PC-3 (cell line): ENCODE results near the gene NFIX. TPM values are rescaled to one million over a fixed set of nuclear protein-coding genes. Genes with fewer than 3 reads are reported as not detected.
A peak's percentile ranks its signal among the peaks of the same experiment; 100 is the strongest.

Experiments
- ATAC-seq: fragments of 200-7000 bp; cut with Tn5 transposase; 2 replicates; pipeline ENCODE4 v1.9.1; 2020; ENCODE audit warnings: mild to moderate bottlenecking, moderate library complexity
- BruUV-seq: library from RNA; stranded (reverse); fragments of 400-500 nt; replicated peaks from 2 replicates; lab custom pipeline; 2021; lab: Mats Ljungman, UMichigan
- CTCF ChIA-PET: fragments of 300-600 bp; sonication (Branson Sonifier 250); formaldehyde crosslinking; loops from one replicate; lab custom pipeline; 2022; ENCODE audit warnings: antibody characterized with exemption; lab: Charles Lee
- POLR2A ChIA-PET: fragments of 300-600 bp; sonication (Branson Sonifier 250); formaldehyde crosslinking; loops from one replicate; lab custom pipeline; 2022; ENCODE audit warnings: antibody characterized with exemption; ENCODE audit not compliant: unreplicated experiment; lab: Charles Lee
- DNase-seq: peaks from one replicate; pipeline ENCODE4 v3.0.0-alpha.2; 2015
- H2AFZ ChIP-seq: fragments of 300-600 bp; sonication (generic); 2 replicates; pipeline ENCODE4 v1.6.0; 2016; ENCODE audit warnings: antibody characterized with exemption, low read length
- H3F3A ChIP-seq: fragments of 300-600 bp; sonication (generic); one replicate; pipeline ENCODE4 v1.6.0; 2017; ENCODE audit warnings: antibody characterized with exemption, low read length, control low read depth, mild to moderate bottlenecking; ENCODE audit not compliant: unreplicated experiment
- H3K27ac ChIP-seq: fragments of 300-600 bp; sonication (generic); 2 replicates; pipeline ENCODE4 v1.5.1; 2016; ENCODE audit warnings: mild to moderate bottlenecking, low read length
- H3K27me3 ChIP-seq: fragments of 300-600 bp; sonication (generic); 2 replicates; pipeline ENCODE4 v1.6.1; 2016; ENCODE audit warnings: low read length, mixed read lengths
- H3K36me3 ChIP-seq: fragments of 300-600 bp; sonication (generic); 2 replicates; pipeline ENCODE4 v1.6.1; 2016; ENCODE audit warnings: low read depth, mixed run types, low read length, mixed read lengths
- H3K4me1 ChIP-seq: fragments of 300-600 bp; sonication (generic); 2 replicates; pipeline ENCODE4 v1.5.1; 2016; ENCODE audit warnings: low read length; ENCODE audit not compliant: insufficient read depth
- H3K4me2 ChIP-seq: fragments of 300-600 bp; sonication (generic); 2 replicates; pipeline ENCODE4 v1.6.0; 2016; ENCODE audit warnings: low read length
- H3K4me3 ChIP-seq: fragments of 300-600 bp; sonication (generic); 2 replicates; pipeline ENCODE4 v1.5.1; 2016; ENCODE audit warnings: mild to moderate bottlenecking, low read length, mixed read lengths
- H3K79me2 ChIP-seq: fragments of 300-600 bp; sonication (generic); 2 replicates; pipeline ENCODE4 v1.6.1; 2017; ENCODE audit warnings: low read length, mixed read lengths
- H3K9ac ChIP-seq: fragments of 300-600 bp; sonication (generic); 2 replicates; pipeline ENCODE4 v1.6.0; 2016; ENCODE audit warnings: mild to moderate bottlenecking, low read length
- H3K9me2 ChIP-seq: fragments of 300-600 bp; sonication (generic); replicated peaks from 2 replicates; pipeline ENCODE4 v1.6.1; 2016; ENCODE audit warnings: mixed run types, low read length, mixed read lengths
- H3K9me3 ChIP-seq: fragments of 300-600 bp; sonication (generic); 2 replicates; pipeline ENCODE4 v1.6.1; 2016; ENCODE audit warnings: low read length, mixed read lengths
- H4K20me1 ChIP-seq: fragments of 300-600 bp; sonication (generic); 2 replicates; pipeline ENCODE4 v1.6.1; 2016; ENCODE audit warnings: low read length, mixed read lengths
- EZH2 ChIP-seq: fragments of 300-600 bp; sonication (generic); IDR thresholded peaks from one replicate; pipeline ENCODE4 v1.6.1; 2017; ENCODE audit warnings: antibody characterized with exemption, mild to moderate bottlenecking, low read length; ENCODE audit not compliant: unreplicated experiment
- EZH2phosphoT487 ChIP-seq: fragments of 300-600 bp; sonication (generic); IDR thresholded peaks from 2 replicates; pipeline ENCODE4 v1.6.1; 2018; ENCODE audit warnings: mild to moderate bottlenecking, antibody characterized with exemption, low read length, borderline replicate concordance
- intact Hi-C: fragments of 100-400 bp; cut with micrococcal nuclease; formaldehyde crosslinking; loops from 2 replicates; pipeline ENCODE4 v1.9.0; 2023
- total RNA-seq: library from RNA; depleted of rRNA; stranded (reverse); fragments of >200 nt; gene quantifications from 2 replicates; pipeline ENCODE4 v1.2.3, GENCODE V29; 2014
- TF ChIP-seq, protein P1 (sequence below): fragments of 300-600 bp; sonication (generic); conservative IDR thresholded peaks from 2 replicates; pipeline ENCODE4 v1.5.1; 2017; ENCODE audit warnings: antibody characterized with exemption, low read depth, mild to moderate bottlenecking, low read length

The NFIX gene
- total RNA-seq, 1 experiment from 2014 or later: 43.3 TPM

DNA sequence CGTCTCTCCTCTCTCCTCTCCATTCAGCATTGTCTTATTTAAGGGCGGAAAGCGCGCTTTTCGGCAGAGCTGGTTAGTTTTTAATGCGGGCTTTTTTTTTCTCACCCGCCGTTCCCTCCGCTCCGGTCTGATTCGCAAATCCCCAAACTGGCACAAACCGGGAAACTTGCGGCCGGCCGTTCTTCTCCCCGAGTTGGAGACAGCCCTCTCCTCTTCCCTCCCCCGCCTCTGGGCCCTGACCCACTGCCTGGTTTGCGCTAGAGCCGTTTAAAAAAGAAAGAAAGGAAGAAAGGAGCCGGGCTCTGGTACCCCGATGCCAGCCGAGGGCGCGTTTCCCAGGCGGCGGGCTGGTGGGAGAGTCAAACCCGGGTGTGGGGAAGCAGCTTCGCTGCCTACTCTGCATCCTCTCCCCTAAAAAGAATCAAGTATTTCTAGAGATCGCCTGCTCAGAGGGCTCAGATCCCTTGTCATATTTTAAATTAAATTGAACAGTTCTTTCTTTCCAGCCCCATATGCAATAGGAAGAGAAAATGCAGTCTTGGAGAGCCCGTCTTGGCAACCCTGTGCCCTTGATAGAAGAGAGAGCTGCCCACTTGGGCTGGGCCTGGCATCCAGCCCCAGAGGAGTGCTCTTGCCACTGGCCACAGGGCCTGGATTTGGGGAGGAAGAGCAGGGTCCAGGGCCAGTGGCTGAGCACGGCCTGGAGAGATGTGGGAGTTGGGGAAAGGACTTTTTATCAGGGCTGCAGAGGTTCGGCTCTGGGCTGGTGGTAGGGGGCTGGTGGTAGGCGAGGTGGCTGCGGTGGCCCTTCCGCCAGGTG lies 19.0 kb downstream of the NFIX start:
- POLR2A ChIA-PET: interaction anchor here (0.6 to 0.7 kb wide), 3 partner anchors 37 to 277 kb away, joined by 3 to 4 read pairs (median 4); partner anchors contain the start of gene GET3
- Histone ChIP-seq H3K4me3 (peak overlapping the region; percentile 75), H3K79me2 (peaks cover 92% of the 10 kb centered on the region), H3K9me3 (no peaks in the 10 kb centered on the region), H3K9me2 (no peaks in the 10 kb centered on the region), H3K36me3 (no peaks in the 10 kb centered on the region), H3K4me1 (peaks cover 61% of the 10 kb centered on the region), H3K27me3 (no peaks in the 10 kb centered on the region), H3K9ac (peak overlapping the region; percentile 86), H3K27ac (peak overlapping the region; percentile 81), H2AFZ (peak overlapping the region; percentile 85), H4K20me1 (no peaks in the 10 kb centered on the region), H3F3A (peaks cover 3% of the 10 kb centered on the region), H3K4me2 (peak overlapping the region; percentile 92)
- BruUV-seq: no TSS peak
- peak; percentile 9 for ATAC-seq
- intact Hi-C loops: loop anchor here (2.0 kb wide), 1 partner anchor 42 kb away; no protein-coding TSS in a partner anchor
- peak; percentile 76 for DNase-seq
- CTCF ChIA-PET: interaction anchor here (0.6 to 2.2 kb wide), 10 partner anchors 8 to 47 kb away, joined by 3 to 16 read pairs (median 4); no protein-coding TSS in a partner anchor
- TF ChIP-seq, protein P1, sequence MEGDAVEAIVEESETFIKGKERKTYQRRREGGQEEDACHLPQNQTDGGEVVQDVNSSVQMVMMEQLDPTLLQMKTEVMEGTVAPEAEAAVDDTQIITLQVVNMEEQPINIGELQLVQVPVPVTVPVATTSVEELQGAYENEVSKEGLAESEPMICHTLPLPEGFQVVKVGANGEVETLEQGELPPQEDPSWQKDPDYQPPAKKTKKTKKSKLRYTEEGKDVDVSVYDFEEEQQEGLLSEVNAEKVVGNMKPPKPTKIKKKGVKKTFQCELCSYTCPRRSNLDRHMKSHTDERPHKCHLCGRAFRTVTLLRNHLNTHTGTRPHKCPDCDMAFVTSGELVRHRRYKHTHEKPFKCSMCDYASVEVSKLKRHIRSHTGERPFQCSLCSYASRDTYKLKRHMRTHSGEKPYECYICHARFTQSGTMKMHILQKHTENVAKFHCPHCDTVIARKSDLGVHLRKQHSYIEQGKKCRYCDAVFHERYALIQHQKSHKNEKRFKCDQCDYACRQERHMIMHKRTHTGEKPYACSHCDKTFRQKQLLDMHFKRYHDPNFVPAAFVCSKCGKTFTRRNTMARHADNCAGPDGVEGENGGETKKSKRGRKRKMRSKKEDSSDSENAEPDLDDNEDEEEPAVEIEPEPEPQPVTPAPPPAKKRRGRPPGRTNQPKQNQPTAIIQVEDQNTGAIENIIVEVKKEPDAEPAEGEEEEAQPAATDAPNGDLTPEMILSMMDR: peak; percentile 21; the same call in 1 of the 2 replicates
- TF ChIP-seq EZH2: no peak

DNA sequence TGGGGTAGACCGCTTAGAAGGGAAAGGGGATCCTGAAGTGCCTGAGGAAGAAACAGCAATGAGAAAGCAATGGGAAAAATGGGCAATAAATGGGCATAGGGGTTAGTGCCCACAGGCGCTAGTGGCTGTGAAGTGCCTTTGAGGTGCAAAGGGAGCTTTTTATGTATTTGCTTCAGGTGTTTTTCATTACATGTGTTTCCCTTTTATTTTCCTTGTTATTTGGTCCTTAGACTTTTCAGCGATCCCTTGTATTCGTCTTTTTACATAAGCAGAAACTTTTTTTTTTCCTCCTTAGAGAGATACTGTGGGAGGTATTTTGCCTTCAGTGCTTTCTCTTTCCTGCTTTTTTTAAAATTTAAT lies 19.6 kb downstream of the NFIX start:
- no peak for ATAC-seq
- Histone ChIP-seq H2AFZ (peak overlapping the region; percentile 85), H3K27me3 (no peaks in the 10 kb centered on the region), H3K36me3 (no peaks in the 10 kb centered on the region), H3K9ac (peak overlapping the region; percentile 86), H3K79me2 (peaks cover 98% of the 10 kb centered on the region), H4K20me1 (no peaks in the 10 kb centered on the region), H3K9me2 (no peaks in the 10 kb centered on the region), H3K4me3 (peak overlapping the region; percentile 75), H3K4me1 (peaks cover 67% of the 10 kb centered on the region), H3K27ac (peak overlapping the region; percentile 81), H3K4me2 (peak overlapping the region; percentile 92), H3F3A (peaks cover 5% of the 10 kb centered on the region), H3K9me3 (no peaks in the 10 kb centered on the region)
- POLR2A ChIA-PET: no interaction called here
- peak; percentile 39 for DNase-seq
- TF ChIP-seq, protein P1: no peak
- TF ChIP-seq EZH2phosphoT487 (no peak), EZH2 (no peak)
- CTCF ChIA-PET: interaction anchor here (0.5 to 2.2 kb wide), 3 partner anchors 9 to 46 kb away, joined by 3 to 14 read pairs (median 7); no protein-coding TSS in a partner anchor
- BruUV-seq: no TSS peak
- intact Hi-C loops: loop anchor here (1.0 to 5.0 kb wide), 3 partner anchors 11 to 42 kb away; no protein-coding TSS in a partner anchor
